WI38 (cell line): ENCODE data around the gene DNMT3A.

ENCODE experiments used
- H3K4me3 ChIP-seq: 2 replicates; pipeline ENCODE4 v1.5.1; 2011; ENCODE audit warnings: low read depth, mild to moderate bottlenecking, control low read depth, low read length
- CTCF ChIP-seq: IDR thresholded peaks from 2 replicates; pipeline ENCODE4 v1.5.1; 2012; ENCODE audit warnings: low read depth, mild to moderate bottlenecking, control low read depth, low read length

Gene DNMT3A

GRCh38 chr2:25241452-25241851, 100.3 kb downstream of the DNMT3A start:
- TF ChIP-seq CTCF = no peak
- no peak overlapping the region for H3K4me3 ChIP-seq

GRCh38 chr2:25240636-25241035, 101.1 kb downstream of the DNMT3A start:
- TF ChIP-seq CTCF = no peak
- no peak overlapping the region for H3K4me3 ChIP-seq

DNA sequence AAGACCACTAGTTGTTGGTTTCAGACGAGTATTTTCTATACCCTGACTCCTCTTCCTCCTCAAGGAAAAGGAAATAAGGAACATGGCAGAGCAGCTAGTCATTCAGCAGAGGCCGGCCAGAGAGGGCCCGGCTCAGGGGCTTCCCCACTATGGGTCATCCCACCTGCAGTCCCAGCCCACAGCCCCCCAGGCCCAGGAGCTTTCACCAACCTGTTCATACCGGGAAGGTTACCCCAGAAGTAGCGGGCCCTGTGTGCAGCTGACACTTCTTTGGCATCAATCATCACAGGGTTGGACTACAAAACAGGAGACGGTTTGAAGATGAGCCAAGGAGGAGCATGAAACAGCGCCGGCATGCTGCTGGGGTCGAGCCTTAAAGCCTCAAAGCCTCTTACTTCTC, 102.8 kb downstream of the DNMT3A start:
- H3K4me3 ChIP-seq = no peak overlapping the region

GRCh38 chr2:25237764-25238163, 104.0 kb downstream of the DNMT3A start:
- no peak overlapping the region for H3K4me3 ChIP-seq
- TF ChIP-seq CTCF = no peak

More for the DNA sequence above, 102.8 kb downstream of the DNMT3A start:
- TF ChIP-seq CTCF = no peak

- no peak overlapping the region for H3K4me3 ChIP-seq
- no peak for TF ChIP-seq CTCF
Observed at GRCh38 chr2:25236736-25237135, 105.0 kb downstream of the DNMT3A start.

DNA sequence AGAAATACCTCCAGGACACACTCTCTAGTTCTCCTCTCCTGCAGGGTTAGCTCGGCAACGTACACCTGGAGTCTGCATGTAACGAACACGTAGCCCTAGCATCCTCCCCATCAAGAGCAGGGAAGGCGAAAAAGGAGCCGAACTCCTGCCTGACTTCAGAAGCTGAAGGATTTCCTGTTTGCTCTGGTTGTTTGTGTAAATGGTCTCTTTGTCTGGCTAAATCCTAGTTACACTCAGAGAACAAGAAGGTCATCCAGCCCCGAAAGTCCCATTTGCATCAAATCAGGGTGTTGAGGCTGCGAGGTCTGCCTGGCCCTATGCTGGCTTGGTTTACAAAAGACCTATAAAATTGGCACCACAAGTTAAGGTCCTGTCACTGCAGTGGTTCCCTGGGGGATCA, 107.0 kb downstream of the DNMT3A start:
- H3K4me3 ChIP-seq = no peak overlapping the region
- TF ChIP-seq CTCF = no peak

- no peak overlapping the region for H3K4me3 ChIP-seq
- no peak for TF ChIP-seq CTCF
Observed at GRCh38 chr2:25233916-25234605, 107.7 kb downstream of the DNMT3A start.
